H1 (cell line): Measurements from ENCODE around the gene KRT72.

Source experiments
- CHD2 ChIP-seq: IDR thresholded peaks from 2 replicates; pipeline ENCODE4 v1.6.1; 2012; ENCODE audit warnings: low read length, improper control_type of control experiment
- EP300 ChIP-seq, 2 experiments: IDR thresholded peaks; 1 replicate in 1 of 2; 2 replicates in 1 of 2; pipeline ENCODE4 v1.6.1; 2011 to 2012; ENCODE audit warnings: low read depth in 2 of 2, low read length in 2 of 2, mild to moderate bottlenecking in 2 of 2, borderline replicate concordance in 1 of 2, inconsistent platforms in 1 of 2, moderate library complexity in 1 of 2
- EZH2 ChIP-seq: fragments of 200-600 bp; sonication (generic); IDR thresholded peaks from 2 replicates; pipeline ENCODE4 v1.7.1; 2012; ENCODE audit warnings: low read depth, mild to moderate bottlenecking, moderate library complexity, low read length, inconsistent platforms; ENCODE audit not compliant: severe bottlenecking
- FOSL1 ChIP-seq: IDR thresholded peaks from 2 replicates; pipeline ENCODE4 v1.6.1; 2011; ENCODE audit warnings: mild to moderate bottlenecking, low read depth, low read length, moderate library complexity; ENCODE audit not compliant: insufficient read depth
- JUN ChIP-seq: IDR thresholded peaks from 2 replicates; pipeline ENCODE4 v1.6.1; 2011; ENCODE audit warnings: low read depth, mild to moderate bottlenecking, improper control_type of control experiment, low read length
- MAFK ChIP-seq: IDR thresholded peaks from 2 replicates; pipeline ENCODE4 v1.6.1; 2012; ENCODE audit warnings: low read depth, mild to moderate bottlenecking, improper control_type of control experiment, low read length
- NANOG ChIP-seq: IDR thresholded peaks from 2 replicates; pipeline ENCODE4 v1.6.1; 2011; ENCODE audit warnings: low read length, low read depth, mild to moderate bottlenecking, inconsistent platforms; ENCODE audit not compliant: insufficient read depth, poor library complexity, severe bottlenecking
- POLR2A ChIP-seq, 2 experiments: IDR thresholded peaks; 1 replicate in 1 of 2; 2 replicates in 1 of 2; pipeline ENCODE4 v1.6.1; 2011; ENCODE audit warnings: low read depth in 2 of 2, low read length in 2 of 2, mild to moderate bottlenecking in 2 of 2; ENCODE audit errors: control extremely low read depth in 1 of 2
- TAF1 ChIP-seq: IDR thresholded peaks from 2 replicates; pipeline ENCODE4 v1.6.1; 2011; ENCODE audit warnings: mild to moderate bottlenecking, low read depth, low read length
- TCF12 ChIP-seq: IDR thresholded peaks from 2 replicates; pipeline ENCODE4 v1.6.1; 2011; ENCODE audit warnings: low read depth, mild to moderate bottlenecking, low read length
- TEAD4 ChIP-seq: IDR thresholded peaks from 2 replicates; pipeline ENCODE4 v1.6.1; 2012; ENCODE audit warnings: low read depth, low read length, inconsistent platforms, mixed read lengths
- TF ChIP-seq, protein P1 (sequence below): IDR thresholded peaks from 2 replicates; pipeline ENCODE4 v1.6.1; 2012; ENCODE audit warnings: inconsistent platforms
- TF ChIP-seq, protein P2 (sequence below), 3 experiments: IDR thresholded peaks; 1 replicate in 2 of 3; 2 replicates in 1 of 3; pipeline versions ENCODE4 v1.5.1 to v1.6.1; 2011; ENCODE audit warnings: low read length in 3 of 3, mild to moderate bottlenecking in 3 of 3, inconsistent platforms in 2 of 3, low read depth in 1 of 3, moderate library complexity in 1 of 3; ENCODE audit not compliant: insufficient read depth in 1 of 3; ENCODE audit errors: control extremely low read depth in 1 of 3
- TF ChIP-seq, protein P3 (sequence below): IDR thresholded peaks from 2 replicates; pipeline ENCODE4 v1.6.1; 2012; ENCODE audit warnings: low read length, inconsistent platforms

DNA sequence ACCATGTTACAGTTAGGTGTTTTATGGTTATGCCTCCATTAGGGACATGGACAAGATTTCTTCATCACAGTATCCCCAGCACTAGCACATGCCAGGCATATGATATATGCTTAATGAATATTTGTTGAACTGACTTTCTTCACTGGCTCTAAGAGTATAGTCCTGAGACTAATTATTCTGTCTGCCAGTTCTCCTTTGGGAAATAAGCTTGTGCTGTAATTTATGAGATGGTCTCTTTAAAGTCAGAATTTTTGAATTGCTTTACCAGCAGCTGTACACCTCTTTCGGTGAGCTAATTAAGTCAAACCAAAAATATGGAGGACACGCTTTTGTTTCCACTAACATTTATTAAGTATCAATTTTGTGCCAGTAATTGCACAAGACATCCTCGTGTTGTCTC, 4.8 kb upstream of the KRT72 start:
- TF ChIP-seq, protein P1, sequence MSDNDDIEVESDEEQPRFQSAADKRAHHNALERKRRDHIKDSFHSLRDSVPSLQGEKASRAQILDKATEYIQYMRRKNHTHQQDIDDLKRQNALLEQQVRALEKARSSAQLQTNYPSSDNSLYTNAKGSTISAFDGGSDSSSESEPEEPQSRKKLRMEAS, result no peak
- no peak for TF ChIP-seq TAF1
- TF ChIP-seq, protein P2, sequence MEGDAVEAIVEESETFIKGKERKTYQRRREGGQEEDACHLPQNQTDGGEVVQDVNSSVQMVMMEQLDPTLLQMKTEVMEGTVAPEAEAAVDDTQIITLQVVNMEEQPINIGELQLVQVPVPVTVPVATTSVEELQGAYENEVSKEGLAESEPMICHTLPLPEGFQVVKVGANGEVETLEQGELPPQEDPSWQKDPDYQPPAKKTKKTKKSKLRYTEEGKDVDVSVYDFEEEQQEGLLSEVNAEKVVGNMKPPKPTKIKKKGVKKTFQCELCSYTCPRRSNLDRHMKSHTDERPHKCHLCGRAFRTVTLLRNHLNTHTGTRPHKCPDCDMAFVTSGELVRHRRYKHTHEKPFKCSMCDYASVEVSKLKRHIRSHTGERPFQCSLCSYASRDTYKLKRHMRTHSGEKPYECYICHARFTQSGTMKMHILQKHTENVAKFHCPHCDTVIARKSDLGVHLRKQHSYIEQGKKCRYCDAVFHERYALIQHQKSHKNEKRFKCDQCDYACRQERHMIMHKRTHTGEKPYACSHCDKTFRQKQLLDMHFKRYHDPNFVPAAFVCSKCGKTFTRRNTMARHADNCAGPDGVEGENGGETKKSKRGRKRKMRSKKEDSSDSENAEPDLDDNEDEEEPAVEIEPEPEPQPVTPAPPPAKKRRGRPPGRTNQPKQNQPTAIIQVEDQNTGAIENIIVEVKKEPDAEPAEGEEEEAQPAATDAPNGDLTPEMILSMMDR (IDR thresholded peaks at IDR 0.05; ENCODE audit: control extremely low read depth in 1 of 3, insufficient read depth in 1 of 3, low read depth in 1 of 3, low read length in 3 of 3), result no peak
- no peak for TF ChIP-seq FOSL1
- TF ChIP-seq NANOG, result no peak
- TF ChIP-seq, protein P3, sequence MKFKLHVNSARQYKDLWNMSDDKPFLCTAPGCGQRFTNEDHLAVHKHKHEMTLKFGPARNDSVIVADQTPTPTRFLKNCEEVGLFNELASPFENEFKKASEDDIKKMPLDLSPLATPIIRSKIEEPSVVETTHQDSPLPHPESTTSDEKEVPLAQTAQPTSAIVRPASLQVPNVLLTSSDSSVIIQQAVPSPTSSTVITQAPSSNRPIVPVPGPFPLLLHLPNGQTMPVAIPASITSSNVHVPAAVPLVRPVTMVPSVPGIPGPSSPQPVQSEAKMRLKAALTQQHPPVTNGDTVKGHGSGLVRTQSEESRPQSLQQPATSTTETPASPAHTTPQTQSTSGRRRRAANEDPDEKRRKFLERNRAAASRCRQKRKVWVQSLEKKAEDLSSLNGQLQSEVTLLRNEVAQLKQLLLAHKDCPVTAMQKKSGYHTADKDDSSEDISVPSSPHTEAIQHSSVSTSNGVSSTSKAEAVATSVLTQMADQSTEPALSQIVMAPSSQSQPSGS, result no peak
- no peak for TF ChIP-seq EZH2
- no peak for TF ChIP-seq EP300 (IDR thresholded peaks at IDR 0.05; ENCODE audit: borderline replicate concordance in 1 of 2, low read depth in 2 of 2, low read length in 2 of 2)
- no peak for TF ChIP-seq TEAD4
- no peak for TF ChIP-seq JUN
- no peak for TF ChIP-seq POLR2A (IDR thresholded peaks at IDR 0.05; ENCODE audit: control extremely low read depth in 1 of 2, low read depth in 2 of 2, low read length in 2 of 2)
- TF ChIP-seq MAFK, result no peak
- no peak for TF ChIP-seq CHD2
- no peak for TF ChIP-seq TCF12
